GM18870 (cell line): ENCODE measurements around the gene TFDP1.

ENCODE experiments used
- ATAC-seq: cut with Tn5 transposase; IDR thresholded peaks from one replicate; pipeline ENCODE4 v1.9.1; 2021; ENCODE audit warnings: moderate library complexity; ENCODE audit not compliant: unreplicated experiment

TFDP1 gene

GRCh38 chr13:113630804-113631203 is 46.3 kb downstream of the TFDP1 start:
- no peak for ATAC-seq

DNA sequence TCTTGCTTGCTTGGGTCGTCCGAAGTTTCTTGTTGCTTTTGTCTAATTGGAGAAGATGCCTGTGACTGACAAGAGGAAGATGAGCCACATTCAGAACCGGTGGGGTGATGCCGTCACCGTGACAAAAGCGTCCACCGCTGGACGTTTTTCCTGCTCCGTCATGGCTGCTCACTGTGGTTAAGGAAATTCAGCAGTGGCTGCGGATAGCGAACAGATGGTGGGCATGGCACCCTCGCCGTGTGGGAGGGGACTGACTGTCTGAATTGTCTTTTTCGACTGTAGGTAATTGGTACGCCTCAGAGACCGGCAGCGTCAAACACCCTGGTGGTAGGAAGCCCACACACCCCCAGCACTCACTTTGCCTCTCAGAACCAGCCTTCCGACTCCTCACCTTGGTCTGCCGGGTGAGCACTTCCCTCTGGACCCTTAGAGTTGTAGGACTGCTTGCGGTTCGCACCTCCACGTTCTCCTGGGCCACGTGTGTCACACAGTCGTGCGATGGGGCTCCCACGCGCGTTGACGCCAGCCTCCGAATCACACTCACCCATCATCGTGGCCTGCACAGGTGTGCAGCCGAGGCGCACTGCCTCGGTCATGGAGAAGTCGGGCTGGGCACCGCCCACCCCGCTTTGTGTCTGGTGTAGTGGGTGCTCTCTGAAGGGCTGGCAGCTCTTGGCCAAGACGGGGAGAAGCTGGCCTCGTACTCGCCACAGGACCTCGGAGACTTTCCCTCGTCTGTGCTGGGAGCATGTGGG is 47.0 kb downstream of the TFDP1 start:
- no peak for ATAC-seq

- no peak for ATAC-seq
Measured at GRCh38 chr13:113632706-113633484, 48.3 kb downstream of the TFDP1 start.

- no peak for ATAC-seq
Measured at GRCh38 chr13:113633485-113633873, 48.9 kb downstream of the TFDP1 start.

- no peak for ATAC-seq
Measured at GRCh38 chr13:113634279-113635047, 49.9 kb downstream of the TFDP1 start.

DNA sequence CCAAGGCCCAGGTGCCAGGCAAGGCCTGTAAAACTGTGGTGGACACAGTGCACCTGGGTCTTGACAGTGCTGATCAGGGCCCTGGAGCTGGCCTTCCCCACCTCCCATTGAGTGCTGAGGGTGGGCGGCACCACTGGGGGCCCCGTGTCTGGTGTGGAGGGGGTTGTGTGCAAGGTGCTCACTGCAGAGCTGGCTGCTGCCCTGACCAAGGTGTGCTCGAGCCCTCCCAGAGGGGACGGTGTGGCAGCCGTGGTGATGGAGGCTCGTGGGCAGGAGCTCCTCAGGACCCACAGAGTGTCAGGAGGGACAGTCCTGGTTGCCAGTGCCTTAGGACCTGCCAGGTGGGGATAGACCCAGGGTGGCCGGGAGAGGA is 50.5 kb downstream of the TFDP1 start:
- no peak for ATAC-seq

DNA sequence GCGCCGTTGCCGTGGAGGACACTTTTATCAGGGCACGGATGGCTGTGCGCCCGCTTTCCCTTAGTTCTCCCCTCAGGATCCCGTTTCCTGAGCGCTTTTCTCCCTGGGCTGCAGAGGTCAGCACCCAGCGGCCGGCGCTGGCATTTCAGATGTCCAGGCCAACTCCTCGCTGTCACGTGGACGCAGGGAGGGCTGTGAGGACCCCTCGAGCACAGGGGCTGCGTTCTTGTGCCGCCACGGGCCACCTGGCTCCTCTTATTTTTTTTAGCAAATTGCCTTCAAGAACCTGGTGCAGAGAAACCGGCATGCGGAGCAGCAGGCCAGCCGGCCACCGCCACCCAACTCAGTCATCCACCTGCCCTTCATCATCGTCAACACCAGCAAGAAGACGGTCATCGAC is 51.2 kb downstream of the TFDP1 start:
- ATAC-seq, result no peak

DNA sequence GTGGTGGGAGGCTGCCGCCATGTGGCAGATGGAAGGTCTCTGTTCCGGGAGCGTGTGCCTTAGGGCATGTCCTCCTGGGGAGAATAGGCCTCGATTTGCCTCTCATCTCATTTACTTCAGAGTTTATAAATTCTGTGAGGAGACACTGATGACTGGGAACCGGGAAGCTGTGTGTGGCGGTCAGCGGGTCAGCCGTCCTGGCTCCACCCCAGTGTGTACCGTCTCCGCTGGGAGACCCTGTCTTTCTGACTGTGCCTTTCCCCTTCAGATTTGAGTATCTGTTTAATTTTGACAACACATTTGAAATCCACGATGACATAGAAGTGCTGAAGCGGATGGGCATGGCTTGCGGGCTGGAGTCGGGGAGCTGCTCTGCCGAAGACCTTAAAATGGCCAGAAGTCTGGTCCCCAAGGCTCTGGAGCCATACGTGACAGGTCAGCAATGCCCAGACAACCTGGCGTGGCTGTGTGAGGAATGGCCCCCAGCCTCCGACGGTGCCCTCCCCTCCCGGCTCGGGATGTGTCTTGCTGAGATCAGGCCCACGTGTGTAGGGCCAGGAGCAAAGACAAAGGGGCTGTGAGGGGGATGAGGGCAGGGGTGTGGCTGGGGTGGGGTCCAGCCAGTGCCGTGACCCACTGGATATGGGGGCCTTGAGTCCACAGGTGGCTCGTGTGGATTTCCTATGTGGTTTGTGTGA is 51.9 kb downstream of the TFDP1 start:
- ATAC-seq, result no peak

GRCh38 chr13:113637262-113638160 is 53.0 kb downstream of the TFDP1 start:
- no peak for ATAC-seq

DNA sequence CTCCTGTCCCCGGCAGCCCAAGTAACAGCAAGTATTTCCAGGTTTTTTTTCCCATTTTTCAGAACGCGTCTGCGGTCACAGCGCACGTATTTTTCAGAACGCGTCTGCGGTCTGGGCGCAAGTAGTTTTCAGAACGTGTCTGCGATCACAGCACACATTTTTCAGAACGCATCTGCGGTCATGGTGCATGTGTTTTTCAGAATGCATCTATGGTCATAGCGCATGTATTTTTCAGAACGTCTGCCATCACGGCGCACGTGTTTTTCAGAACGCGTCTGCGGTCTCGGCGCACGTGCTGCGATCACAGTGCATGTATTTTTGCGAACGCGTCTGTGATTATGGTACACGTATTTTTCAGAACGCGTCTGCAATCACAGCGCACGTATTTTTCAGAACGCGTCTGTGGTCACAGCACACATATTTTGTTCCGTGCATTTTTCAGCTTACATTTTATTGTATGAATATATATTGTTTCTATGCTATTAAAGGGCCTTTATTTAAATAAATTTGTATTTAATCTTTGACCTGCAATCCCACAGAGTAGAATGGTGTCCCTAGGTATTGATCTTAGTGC is 53.7 kb downstream of the TFDP1 start:
- no peak for ATAC-seq

DNA sequence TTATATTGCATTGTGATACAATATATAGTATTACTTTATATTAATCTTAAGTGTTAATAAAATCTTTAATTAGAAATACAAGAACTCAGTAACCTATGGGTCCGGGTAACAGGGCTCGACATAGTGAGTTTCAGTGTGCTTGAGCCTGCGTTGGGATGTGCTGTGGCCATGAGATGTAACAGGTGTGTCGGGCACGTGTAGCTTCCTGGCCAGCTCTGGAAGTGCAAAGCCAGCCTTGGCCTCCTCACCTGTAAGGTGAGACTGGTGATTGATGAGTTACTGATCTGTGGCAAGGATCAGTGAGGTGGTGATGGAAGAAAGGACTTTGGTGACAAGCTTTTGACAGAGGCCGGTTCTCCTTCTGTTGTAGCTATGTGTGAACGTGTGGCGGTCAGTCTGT is 54.3 kb downstream of the TFDP1 start:
- ATAC-seq, result no peak

- no peak for ATAC-seq
Measured at GRCh38 chr13:113639616-113640262, 55.2 kb downstream of the TFDP1 start.

DNA sequence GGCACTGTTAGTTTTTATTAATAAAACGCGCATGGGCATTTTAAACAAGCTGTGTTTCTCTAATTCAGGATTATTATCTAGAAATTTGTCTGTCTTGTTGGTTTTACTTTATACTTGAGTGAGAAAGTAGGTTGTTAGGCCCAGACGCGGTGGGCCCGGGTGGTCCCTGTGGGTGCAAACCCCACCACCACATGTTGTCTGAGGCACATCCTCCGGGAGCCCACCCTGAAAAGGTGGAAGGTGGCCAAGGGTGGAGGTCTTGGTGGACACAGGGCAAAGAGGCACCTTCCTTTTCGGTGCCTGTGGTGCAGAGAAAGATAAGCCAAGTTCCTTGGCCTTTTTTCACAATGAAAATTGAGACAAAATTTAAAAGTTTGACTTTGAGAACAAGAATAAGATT is 56.9 kb downstream of the TFDP1 start:
- ATAC-seq, result no peak

- no peak for ATAC-seq
Measured at GRCh38 chr13:113642563-113642962, 58.0 kb downstream of the TFDP1 start.

DNA sequence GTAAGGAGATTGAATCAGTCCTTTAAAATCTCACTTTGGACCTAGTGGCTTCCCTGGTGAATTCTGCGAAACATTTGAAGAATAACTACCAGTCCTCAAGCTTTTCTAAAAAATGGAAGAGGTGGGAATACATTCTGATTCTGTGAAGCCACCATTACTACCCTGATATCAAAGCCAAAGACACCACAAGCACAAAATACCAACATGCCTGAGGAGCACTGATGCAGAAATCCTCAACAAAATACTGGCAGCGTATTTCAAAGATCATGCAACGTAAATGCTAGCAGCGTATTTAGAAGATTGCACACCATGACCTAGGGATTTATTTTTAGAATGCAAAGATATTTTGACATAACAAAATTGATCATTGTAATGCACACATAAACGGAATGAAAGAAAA is 59.0 kb downstream of the TFDP1 start:
- ATAC-seq, result no peak

GRCh38 chr13:113644800-113645199 is 60.2 kb downstream of the TFDP1 start:
- no peak for ATAC-seq

- no peak for ATAC-seq
Measured at GRCh38 chr13:113645329-113645728, 60.8 kb downstream of the TFDP1 start.

DNA sequence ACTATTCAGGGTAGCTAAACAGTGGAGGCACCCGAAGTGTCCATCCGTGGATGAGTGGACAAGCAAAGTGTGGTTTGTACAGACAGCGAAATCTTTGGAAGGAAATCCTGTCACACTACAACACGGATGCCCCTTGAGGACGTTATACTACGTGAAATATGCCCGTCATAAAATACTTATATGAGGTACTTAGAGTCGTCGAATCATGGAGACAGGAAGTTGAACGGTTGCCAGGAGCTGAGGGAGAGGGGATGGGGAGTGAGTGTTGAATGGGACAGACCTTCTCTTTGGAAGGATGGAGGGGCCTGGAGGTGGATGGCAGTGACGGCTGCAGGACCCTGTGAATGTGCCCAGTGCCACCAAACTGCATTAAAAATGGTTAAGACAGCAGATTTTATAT is 61.8 kb downstream of the TFDP1 start:
- ATAC-seq, result no peak

GRCh38 chr13:113646921-113647340 is 62.4 kb downstream of the TFDP1 start:
- ATAC-seq, result no peak
